Transverse colon (tissue), 4 donors: ENCODE results near the gene IRF2BP1. TPM values are rescaled to one million over a fixed set of nuclear protein-coding genes. Genes with fewer than 3 reads are reported as not detected.

ENCODE experiments used
- DNase-seq: peaks from one replicate; pipeline ENCODE4 v3.0.0-alpha.2; 2019
- H3K27ac ChIP-seq, 4 donors: fragments of 200-600 bp; sonication (generic); 2 replicates each; pipeline ENCODE4 v1.5.1; 2016 to 2018; ENCODE audit warnings: inconsistent platforms in 4 of 4
- H3K27me3 ChIP-seq: fragments of 200-600 bp; sonication (generic); 2 replicates; pipeline ENCODE4 v1.5.1; 2017; ENCODE audit warnings: inconsistent platforms
- H3K36me3 ChIP-seq, 4 donors: fragments of 200-600 bp; sonication (generic); 2 replicates each; pipeline ENCODE4 v1.5.1; 2017 to 2019; ENCODE audit warnings: inconsistent platforms in 4 of 4
- H3K4me1 ChIP-seq, 4 donors: fragments of 200-600 bp; sonication (generic); 2 replicates each; pipeline ENCODE4 v1.5.1; 2017 to 2020; ENCODE audit warnings: inconsistent platforms in 4 of 4
- H3K4me3 ChIP-seq, 4 donors: fragments of 200-600 bp; sonication (generic); 1 replicate in 1 of 4; 2 replicates in 3 of 4; pipeline versions ENCODE4 v1.5.1 to v1.6.1; 2017 to 2019; ENCODE audit warnings: inconsistent platforms in 4 of 4
- H3K9me3 ChIP-seq, 2 donors: fragments of 200-600 bp; sonication (generic); 2 replicates each; pipeline ENCODE4 v1.5.1; 2017 to 2019; ENCODE audit warnings: inconsistent platforms in 2 of 2
- EP300 ChIP-seq: sonication (generic); formaldehyde crosslinking; IDR thresholded peaks from one replicate; pipeline ENCODE4 v1.6.1; 2017; ENCODE audit warnings: antibody characterized with exemption, low read depth
- POLR2A ChIP-seq: fragments of 450-650 bp; IDR thresholded peaks from one replicate; pipeline ENCODE4 v1.6.1; 2016; ENCODE audit warnings: antibody characterized with exemption, mild to moderate bottlenecking, moderate library complexity
- POLR2AphosphoS5 ChIP-seq, 3 donors: sonication (generic); formaldehyde crosslinking; IDR thresholded peaks; one replicate each; pipeline ENCODE4 v1.6.1; 2016; ENCODE audit warnings: antibody characterized with exemption in 3 of 3
- WGBS, 2 donors: methylation state at CpG; one replicate each; pipeline ENCODE4 v1.1.5; 2018; ENCODE audit warnings: low coverage in 1 of 2; 5-methylcytosine and 5-hydroxymethylcytosine counted together
- in situ Hi-C, 4 donors: fragments of 200-750 bp; cut with MboI; loops; one replicate each; pipeline versions ENCODE4 v1.15.0 to v1.15.1; 2017; ENCODE audit warnings: low sequenced_read_pairs in 3 of 4, low pct_ligation_motif_present in 1 of 4, low pct_unique_long_range_greater_than_20kb in 1 of 4
- intact Hi-C: fragments of 100-400 bp; cut with DNase I; formaldehyde crosslinking; loops from one replicate; pipeline ENCODE4 v1.15.1; 2023; ENCODE audit warnings: low total_unique reads
- total RNA-seq, 4 donors: library from RNA; depleted of rRNA; stranded (reverse); fragments of >200 nt; gene quantifications; one replicate each; pipeline ENCODE4 v1.1.0, GENCODE V29; 2016
- TF ChIP-seq, protein P1 (sequence below), 5 experiments: fragments of 200-600 bp in 3 of 5; fragments of 450-650 bp in 2 of 5; sonication (generic) in 3 of 5; IDR thresholded peaks; 1 replicate in 2 of 5; 2 replicates in 3 of 5; pipeline ENCODE4 v1.5.1; 2016 to 2017; ENCODE audit warnings: antibody characterized with exemption in 5 of 5, inconsistent platforms in 3 of 5, mild to moderate bottlenecking in 2 of 5, moderate library complexity in 1 of 5

Gene IRF2BP1
- total RNA-seq, 4 donors from 2014 or later, result 24.9 to 34.1 (median 29.5) TPM

DNA sequence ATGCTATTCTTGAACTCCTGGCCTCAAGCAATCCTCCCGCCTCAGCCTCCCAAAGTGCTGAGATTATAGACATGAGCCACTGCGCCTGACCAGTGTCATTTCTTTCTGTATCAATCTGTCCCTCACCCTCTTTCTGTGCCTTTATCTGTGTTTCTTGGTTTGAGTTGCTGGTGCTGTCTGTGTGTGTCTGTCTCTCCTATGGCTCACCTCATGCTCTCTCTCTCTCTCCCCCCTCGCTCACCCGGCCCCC, 9.9 kb downstream of the IRF2BP1 start:
- Histone ChIP-seq H3K36me3 (no peaks in the 10 kb centered on the region), H3K27ac (peak overlapping the region; percentile 62 to 84 (median 75)), H3K4me3 (no peak overlapping the region), H3K4me1 (peaks cover 3 to 39% (median 27%) of the 10 kb centered on the region in 4 donors), H3K9me3 (no peaks in the 10 kb centered on the region), H3K27me3 (no peaks in the 10 kb centered on the region)
- no peak for DNase-seq
- TF ChIP-seq EP300, result no peak
- TF ChIP-seq POLR2AphosphoS5 (IDR thresholded peaks at IDR 0.05), result no peak
- TF ChIP-seq POLR2A, result no peak
- TF ChIP-seq, protein P1, sequence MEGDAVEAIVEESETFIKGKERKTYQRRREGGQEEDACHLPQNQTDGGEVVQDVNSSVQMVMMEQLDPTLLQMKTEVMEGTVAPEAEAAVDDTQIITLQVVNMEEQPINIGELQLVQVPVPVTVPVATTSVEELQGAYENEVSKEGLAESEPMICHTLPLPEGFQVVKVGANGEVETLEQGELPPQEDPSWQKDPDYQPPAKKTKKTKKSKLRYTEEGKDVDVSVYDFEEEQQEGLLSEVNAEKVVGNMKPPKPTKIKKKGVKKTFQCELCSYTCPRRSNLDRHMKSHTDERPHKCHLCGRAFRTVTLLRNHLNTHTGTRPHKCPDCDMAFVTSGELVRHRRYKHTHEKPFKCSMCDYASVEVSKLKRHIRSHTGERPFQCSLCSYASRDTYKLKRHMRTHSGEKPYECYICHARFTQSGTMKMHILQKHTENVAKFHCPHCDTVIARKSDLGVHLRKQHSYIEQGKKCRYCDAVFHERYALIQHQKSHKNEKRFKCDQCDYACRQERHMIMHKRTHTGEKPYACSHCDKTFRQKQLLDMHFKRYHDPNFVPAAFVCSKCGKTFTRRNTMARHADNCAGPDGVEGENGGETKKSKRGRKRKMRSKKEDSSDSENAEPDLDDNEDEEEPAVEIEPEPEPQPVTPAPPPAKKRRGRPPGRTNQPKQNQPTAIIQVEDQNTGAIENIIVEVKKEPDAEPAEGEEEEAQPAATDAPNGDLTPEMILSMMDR (IDR thresholded peaks at IDR 0.05), result no peak
- intact Hi-C loops (no loop called here), in situ Hi-C loops (no loop called here)
- 40 to 49% methylated on average over 2 to 4 of the region's 4 CpGs for WGBS, 2 donors

DNA sequence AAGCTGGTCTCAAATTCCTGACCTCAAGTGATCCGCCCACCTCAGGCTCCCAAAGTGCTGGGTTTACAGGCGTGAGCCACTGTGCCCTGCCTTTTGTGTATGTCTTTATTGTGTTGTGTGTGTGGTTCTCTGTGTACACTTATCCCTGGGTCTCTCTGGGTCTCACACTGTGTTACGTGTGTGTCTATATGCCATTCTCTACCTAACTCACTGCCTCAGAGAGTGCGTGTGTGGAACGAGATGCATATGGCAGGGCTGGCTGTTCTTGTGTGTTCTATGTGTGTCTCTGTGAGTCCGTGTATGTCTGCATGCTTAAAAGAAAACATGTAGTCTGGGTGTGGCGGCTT, 11.3 kb downstream of the IRF2BP1 start:
- in situ Hi-C loops, result no loop called here
- H3K27ac ChIP-seq, result no peak overlapping the region

DNA sequence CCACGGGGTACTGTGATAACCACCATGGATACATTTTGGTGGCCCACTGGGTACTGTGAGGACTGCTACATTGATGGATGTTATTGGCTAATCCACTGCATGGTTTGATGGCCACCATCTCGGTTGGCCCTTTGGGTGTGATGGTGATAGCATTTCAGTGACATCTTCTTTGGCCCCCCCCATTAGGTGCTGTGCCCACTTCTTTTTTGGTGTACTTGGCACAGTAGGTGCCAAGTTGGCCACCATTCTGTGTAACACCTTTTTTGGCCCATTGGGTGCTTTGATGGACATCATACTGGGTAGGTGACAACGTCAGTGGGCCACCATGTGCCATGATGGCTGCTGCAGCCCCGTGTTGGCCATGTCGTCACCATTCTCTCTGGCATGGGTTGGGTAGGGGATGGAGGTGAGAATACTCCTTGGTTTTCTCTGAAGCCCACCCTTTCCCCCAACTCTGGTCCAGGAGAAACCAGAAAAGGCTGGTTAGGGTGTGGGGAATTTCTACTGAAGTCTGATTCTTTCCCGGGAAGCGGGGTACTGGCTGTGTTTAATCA, 12.6 kb downstream of the IRF2BP1 start:
- in situ Hi-C loops (no loop called here), intact Hi-C loops (no loop called here)
- no peak for DNase-seq
- Histone ChIP-seq H3K9me3 (no peaks in the 10 kb centered on the region), H3K36me3 (no peaks in the 10 kb centered on the region), H3K27me3 (no peaks in the 10 kb centered on the region), H3K27ac (no peak overlapping the region), H3K4me1 (peaks cover 0 to 22% (median 21%) of the 10 kb centered on the region in 4 donors), H3K4me3 (no peak overlapping the region)
- 97% methylated on average over 7 of the region's 7 CpGs; no CpG with 5 or more reads in 1 of the 2 donors for WGBS, 2 donors
- no peak for TF ChIP-seq POLR2AphosphoS5 (IDR thresholded peaks at IDR 0.05)
- TF ChIP-seq, protein P1 (IDR thresholded peaks at IDR 0.05), result no peak
- no peak for TF ChIP-seq EP300
- TF ChIP-seq POLR2A, result no peak

More for the DNA sequence above, 11.3 kb downstream of the IRF2BP1 start:
- no peaks in the 10 kb centered on the region for H3K9me3 ChIP-seq
- DNase-seq, result no peak
- H3K4me1 ChIP-seq, result peaks cover 3 to 34% (median 25%) of the 10 kb centered on the region in 4 donors
- H3K36me3 ChIP-seq, result no peaks in the 10 kb centered on the region
- 83 to 100% methylated on average over 1 to 7 of the region's 7 CpGs for WGBS, 2 donors
- intact Hi-C loops, result no loop called here
- TF ChIP-seq, protein P1 (IDR thresholded peaks at IDR 0.05), result no peak
- TF ChIP-seq POLR2A (no peak), EP300 (no peak), POLR2AphosphoS5 (IDR thresholded peaks at IDR 0.05) (no peak)
- H3K4me3 ChIP-seq, result no peak overlapping the region
- no peaks in the 10 kb centered on the region for H3K27me3 ChIP-seq

DNA sequence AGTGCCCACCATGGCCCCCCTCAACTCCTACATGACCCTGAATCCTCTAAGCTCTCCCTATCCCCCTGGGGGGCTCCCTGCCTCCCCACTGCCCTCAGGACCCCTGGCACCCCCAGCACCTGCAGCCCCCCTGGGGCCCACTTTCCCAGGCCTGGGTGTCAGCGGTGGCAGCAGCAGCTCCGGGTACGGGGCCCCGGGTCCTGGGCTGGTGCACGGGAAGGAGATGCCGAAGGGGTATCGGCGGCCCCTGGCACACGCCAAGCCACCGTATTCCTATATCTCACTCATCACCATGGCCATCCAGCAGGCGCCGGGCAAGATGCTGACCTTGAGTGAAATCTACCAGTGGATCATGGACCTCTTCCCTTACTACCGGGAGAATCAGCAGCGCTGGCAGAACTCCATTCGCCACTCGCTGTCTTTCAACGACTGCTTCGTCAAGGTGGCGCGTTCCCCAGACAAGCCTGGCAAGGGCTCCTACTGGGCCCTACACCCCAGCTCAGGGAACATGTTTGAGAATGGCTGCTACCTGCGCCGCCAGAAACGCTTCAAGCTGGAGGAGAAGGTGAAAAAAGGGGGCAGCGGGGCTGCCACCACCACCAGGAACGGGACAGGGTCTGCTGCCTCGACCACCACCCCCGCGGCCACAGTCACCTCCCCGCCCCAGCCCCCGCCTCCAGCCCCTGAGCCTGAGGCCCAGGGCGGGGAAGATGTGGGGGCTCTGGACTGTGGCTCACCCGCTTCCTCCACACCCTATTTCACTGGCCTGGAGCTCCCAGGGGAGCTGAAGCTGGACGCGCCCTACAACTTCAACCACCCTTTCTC, 13.6 kb downstream of the IRF2BP1 start:
- Histone ChIP-seq H3K27ac (no peak overlapping the region), H3K9me3 (no peaks in the 10 kb centered on the region), H3K4me3 (no peak overlapping the region), H3K36me3 (no peaks in the 10 kb centered on the region), H3K27me3 (no peaks in the 10 kb centered on the region), H3K4me1 (peaks cover 0 to 15% (median 13%) of the 10 kb centered on the region in 4 donors)
- in situ Hi-C loops, result no loop called here
- TF ChIP-seq POLR2A (no peak), EP300 (no peak), POLR2AphosphoS5 (IDR thresholded peaks at IDR 0.05) (no peak)
- TF ChIP-seq, protein P1 (IDR thresholded peaks at IDR 0.05), result no peak
- 91% methylated on average over 34 of the region's 34 CpGs; no CpG with 5 or more reads in 1 of the 2 donors for WGBS, 2 donors
- DNase-seq, result no peak
- intact Hi-C loops, result no loop called here
